Panc1 (cell line): ENCODE data around the gene DUOX1.

Source experiments
- CTCF ChIP-seq: fragments of 450-650 bp; IDR thresholded peaks from 2 replicates; pipeline ENCODE4 v1.5.1; 2017; ENCODE audit warnings: mild to moderate bottlenecking
- POLR2AphosphoS5 ChIP-seq: IDR thresholded peaks from 2 replicates; pipeline ENCODE4 v1.6.1; 2012; ENCODE audit warnings: mild to moderate bottlenecking, low read depth, low read length, moderate library complexity

GRCh38 chr15:45129651-45130129 is at the start of gene DUOX1, which contains the start of gene DUOXA1:
- TF ChIP-seq CTCF = no peak
- TF ChIP-seq POLR2AphosphoS5 = no peak
